ENCODE data around the gene CLDN14.

- no peak for TF ChIP-seq CTCF (IDR thresholded peaks at IDR 0.05)
- no peak for TF ChIP-seq POLR2AphosphoS5 (IDR thresholded peaks at IDR 0.05)
Measured at GRCh38 chr21:36427502-36427901, 52.4 kb downstream of the CLDN14 start.
